Kidney capillary endothelial cell (primary cell): ENCODE results near the gene GPR107.

Experiments used
- DNase-seq: peaks from one replicate; pipeline ENCODE4 v3.0.0-alpha.2; 2018; ENCODE audit warnings: low spot score

GPR107 gene

DNA sequence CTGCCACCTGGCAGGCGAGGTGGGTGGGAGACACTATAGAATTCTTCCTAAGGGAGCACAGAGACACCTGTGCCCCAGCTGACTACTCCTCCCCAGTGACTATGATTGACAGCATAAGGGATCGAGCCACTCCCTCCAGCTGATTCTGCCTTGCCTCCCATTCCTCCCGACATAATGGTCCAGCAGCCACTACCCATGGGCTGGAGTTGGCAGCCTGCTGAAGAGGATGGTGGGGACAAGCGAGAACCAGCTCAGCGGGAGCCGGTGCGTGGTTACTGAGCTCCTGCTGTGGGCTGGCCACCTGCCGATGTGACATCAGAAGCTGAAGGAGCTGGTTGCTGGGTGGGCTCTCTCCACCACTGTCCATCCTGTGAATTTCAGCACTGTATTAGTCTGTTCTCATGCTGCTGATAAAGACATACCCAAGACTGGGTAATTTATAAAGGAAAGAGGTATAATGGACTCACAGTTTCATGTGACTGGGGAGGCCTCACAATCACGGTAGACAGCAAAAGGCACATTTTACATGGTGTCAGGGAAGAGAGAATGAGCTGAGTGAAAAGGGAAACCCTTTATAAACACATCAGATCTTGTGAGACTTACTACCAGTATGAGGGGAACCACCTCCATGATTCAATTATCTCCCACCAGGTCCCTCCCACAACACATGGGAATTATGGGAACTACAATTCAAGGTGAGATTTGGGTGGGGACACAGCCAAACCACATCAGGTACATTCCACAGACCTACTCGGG, 106.4 kb downstream of the GPR107 start:
- no peak for DNase-seq

DNA sequence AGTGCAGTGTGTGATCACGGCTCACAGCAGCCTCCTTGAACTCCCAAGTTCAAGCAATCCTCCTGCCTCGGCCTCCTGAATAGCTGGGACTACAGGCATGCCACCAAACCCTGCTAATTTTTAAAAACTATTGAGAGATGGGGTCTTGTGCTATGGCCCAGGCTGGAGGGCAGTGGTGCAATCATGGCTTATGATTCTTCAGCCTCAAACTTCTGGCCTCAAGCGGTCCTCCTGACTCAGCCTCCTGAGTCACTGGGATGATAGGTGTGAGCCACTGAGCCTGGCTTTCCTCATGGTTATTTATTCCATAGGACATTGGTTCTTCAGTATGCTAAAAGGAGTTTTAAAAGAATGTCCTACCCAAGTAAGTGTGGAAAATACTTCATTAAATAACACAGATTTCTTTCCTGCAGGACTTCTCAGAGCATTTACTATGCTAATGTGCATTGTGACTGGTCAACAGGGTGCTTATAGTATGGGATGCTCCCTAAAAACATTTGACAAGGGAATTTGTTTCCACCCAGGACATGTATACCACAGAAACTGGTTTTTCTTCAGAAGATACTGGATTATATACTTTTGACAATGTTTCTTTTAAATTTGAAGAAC, 107.3 kb downstream of the GPR107 start:
- DNase-seq: no peak

DNA sequence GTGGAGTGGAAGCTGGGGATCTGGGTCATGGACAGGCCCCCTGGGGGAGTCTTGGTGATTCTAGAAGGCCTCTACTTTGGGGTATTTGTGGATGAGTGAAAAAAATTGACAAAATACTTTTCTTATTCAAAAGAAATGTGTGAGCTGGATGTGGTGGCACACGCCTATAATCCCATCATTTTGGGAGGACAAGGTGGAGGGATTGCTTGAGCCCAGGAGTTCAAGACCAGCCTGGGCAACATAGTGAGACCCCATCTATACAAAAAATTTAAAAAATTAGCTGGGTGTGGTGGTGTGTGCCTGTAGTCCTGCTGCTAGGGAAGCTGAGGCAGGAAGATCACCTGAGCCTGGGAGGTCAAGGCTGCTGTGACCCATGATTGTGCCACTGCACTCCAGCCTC, 111.9 kb downstream of the GPR107 start:
- no peak for DNase-seq

DNA sequence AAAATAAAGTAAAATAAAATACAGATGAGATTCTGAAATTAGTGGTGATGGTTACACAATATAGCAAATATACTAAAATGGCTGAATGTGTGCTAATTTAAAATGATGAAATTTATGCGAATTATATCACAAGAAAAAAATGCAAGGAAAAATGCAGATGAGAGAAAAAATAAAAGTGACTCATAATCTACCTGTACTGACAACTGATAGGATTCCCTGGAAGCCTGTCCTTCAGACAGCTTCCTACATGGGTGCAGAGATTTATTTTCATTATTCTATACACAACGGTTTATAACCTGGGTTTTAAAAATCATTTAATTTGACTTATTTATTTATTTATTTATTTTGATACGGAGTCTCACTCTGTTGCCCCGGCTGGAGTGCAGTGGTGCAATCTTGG, 112.7 kb downstream of the GPR107 start:
- no peak for DNase-seq

DNA sequence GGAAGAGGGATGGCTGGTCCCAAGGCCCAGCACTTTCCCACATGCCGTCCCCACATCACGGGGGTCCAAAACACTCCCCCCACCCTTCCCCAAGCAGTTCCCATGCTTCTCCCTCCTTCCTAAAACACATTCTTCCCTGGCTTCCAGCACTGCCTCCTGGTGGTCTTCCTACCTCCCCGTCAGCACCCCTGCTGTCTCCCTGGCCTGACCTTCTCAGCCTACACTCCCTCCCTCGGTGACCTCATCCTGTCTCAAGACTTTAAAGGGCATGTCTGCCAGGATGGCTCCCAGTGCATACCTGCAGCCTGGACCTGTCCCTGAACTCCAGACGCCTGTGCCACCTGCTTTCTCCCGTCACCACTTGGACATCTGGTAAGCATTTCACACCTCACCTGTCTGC, 114.2 kb downstream of the GPR107 start:
- DNase-seq: no peak

DNA sequence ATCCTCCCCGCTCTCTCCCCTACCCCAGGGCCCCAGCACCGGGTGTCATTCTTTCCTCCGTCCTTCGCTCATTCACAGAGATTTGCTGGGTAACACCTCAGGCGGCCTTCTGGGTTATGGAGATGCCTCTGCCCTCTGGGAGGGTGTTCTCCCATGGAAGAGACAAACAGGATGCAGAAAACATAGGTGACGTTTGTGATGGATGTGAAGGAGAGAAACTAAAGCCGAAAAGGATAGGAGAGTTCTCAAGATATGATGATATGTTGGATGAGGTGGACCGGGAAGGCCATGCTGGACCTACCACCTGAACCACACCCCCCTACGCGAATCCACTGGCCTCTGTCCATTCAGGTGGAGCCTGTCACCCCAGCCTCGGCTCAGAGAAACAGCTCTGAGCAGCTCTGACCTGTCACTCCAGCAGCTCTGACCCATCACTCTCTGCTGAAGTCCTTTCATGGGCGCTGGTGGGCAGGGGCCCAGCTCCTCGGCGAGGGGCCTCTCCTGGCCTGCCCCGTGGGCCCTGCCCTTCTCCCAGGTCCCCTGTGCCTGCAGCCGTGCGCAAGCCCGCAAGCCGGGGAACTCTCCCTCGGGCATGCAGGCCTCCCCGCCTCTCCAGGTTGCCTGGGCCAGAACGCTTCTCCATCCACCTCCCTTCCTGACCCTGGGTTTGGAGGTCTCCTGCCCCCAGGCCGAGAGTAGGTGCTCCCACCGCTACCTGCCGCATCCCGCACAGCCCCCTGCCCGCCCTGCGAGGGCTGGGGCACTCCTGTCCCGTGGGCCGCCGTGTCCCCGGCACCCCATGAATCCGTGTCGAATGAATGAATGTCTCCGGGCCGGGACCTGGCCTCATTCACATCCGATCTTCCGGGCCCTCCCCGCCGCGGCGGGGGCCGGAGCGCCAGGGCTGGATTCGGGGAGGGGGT, 117.8 kb downstream of the GPR107 start:
- no peak for DNase-seq

DNA sequence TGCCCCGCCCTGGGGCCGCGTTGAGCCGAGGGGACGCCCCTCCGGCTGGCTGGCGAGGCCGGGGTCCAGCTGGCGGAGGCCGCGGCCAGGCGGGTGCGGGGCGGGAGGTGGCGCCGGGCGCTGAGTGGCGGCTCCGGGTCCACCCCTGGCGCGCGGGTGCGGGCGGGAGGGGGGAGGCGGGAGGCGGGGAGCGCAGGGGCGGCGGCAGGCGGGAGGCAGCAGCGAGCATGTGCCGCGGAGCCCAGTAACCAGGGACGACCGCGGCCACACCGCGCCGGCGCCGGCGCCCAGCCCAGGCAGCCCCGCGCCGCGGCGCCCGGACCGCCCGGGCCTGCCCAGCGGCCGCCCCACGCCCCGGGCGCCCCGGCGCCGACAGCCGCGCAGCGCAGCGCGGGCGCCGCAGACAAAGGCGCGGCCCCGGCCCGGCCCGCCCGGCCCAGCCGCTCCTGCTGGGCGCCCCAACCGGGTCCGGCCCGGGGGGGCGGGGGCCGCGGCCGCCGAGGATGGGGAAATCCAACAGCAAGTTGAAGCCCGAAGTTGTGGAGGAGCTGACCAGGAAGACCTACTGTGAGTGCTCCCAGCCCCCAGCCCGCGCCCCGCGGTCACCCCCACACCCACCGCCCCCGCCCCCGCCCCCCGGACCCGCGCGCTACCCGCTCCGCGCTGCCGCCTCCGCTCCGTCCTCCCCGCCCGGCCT, 118.6 kb downstream of the GPR107 start, which contains the start of gene NCS1:
Gene NCS1 (plus strand): TSS at position 244 of the 697 bp plus-strand sequence. CDS start 260 bp downstream, at position 504.
- peak; percentile 37 for DNase-seq

DNA sequence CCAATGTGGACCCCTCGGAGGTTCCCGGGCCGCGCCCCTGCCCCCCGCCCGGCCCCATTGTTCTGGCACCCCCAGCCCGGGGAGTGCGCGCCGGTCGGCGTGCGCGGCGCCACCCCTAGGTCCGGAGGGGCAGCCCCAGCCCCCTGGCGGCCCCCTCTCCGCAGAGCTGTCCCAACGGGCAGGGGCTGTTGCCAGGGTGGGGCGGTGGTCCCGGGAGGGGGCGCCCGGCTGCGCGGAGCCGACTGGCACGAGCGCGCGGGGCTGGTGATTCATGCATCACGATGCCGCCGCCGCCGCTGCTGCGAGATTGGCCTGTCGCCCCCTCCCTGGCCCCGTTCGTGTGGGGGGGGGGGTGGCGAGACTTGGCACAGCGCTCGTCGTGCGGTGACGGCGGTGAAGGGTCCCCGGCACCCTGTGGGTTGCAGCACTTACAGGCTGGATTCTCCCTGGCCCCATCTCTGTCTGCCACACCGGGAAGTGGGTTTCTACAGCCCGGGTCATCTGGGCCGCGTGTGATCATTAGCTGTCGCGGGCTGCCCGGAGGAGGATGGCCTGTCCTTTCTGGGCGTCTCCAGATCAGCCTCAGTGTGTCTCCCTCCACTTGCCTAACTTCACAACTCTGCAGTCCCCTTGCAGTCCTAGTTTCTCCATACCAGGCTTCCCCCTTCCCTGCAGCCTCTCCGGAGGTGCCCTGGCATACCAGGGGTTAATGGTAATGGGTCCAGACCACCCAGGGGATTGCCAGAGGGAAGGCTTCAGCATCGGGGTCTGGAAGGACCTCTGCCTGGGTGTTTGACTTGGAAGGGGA, 119.4 kb downstream of the GPR107 start:
- DNase-seq: no peak

DNA sequence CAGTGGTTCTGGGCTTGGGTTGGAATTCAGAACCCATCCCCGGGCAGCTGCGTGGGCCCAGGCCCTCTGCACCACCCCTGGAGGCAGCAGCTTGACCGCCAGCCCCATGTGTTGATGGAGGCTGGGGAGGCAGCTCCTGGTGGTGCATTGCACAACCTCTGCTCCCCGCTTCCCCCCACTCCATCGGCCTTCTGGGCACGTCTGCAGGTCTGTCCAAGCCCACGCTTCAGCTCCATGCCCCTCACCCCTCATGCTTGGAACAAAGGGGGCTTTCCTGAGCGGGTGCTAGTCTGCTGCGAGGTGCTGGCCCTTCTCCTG, 119.9 kb downstream of the GPR107 start:
- no peak for DNase-seq

DNA sequence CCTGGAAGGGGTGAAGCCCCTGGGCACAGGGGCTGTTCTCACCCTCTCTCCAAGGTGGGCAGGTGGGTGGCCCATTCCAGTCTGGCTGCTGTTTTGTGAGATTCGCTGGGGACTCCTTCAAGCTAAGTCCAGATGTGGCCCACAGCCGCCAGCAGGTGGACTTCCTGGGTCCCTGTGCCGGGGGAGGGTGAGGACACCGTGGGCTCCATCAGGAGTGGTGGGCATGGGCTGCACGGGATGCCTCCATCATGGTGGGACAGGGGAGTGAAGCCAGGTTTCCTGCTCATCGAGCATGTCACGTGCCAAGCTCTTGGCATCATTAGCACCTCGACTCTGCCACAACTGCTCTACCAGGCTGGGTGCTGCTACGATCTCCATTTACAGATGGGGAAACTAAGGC, 120.3 kb downstream of the GPR107 start:
- no peak for DNase-seq

DNA sequence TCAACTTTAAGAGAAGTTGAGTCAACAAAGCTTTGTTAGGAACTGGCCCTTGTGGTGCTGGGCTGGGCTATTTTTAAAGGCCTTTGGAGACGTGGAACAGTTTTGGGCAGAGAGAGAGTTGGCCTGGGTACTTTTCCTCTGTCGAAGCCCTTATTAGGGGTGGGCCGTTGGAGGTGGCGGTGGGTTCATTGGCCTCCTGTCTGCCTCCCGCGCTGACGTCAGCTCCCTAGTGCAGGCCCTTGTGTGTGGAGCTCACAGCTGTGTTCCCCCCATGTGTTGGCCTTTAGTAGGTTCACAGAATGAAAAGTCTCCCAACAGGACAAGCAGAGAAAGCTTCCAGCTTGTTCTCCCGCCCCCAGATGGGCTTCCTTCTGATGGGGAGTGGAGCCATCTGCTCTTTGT, 121.2 kb downstream of the GPR107 start:
- no peak for DNase-seq

DNA sequence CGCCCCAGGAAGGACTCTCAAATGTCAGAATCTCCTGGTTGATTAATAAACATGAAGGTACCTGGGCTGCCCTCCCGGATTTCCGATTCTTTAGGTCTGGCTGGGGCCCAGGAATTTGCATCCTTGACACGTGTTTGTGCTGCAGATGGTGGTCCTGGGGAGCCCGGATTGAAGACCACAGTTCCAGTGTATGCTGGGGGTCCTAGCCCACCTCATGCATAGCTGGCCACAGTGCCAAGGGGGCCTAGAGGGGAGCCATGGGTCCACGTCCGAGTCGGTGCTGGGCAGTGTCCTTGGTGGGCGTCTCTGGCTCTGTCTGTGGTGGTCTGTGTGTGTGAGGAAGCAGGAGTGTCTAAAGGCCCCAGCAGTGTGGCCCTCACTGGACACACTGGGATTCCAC, 121.6 kb downstream of the GPR107 start:
- DNase-seq: no peak

DNA sequence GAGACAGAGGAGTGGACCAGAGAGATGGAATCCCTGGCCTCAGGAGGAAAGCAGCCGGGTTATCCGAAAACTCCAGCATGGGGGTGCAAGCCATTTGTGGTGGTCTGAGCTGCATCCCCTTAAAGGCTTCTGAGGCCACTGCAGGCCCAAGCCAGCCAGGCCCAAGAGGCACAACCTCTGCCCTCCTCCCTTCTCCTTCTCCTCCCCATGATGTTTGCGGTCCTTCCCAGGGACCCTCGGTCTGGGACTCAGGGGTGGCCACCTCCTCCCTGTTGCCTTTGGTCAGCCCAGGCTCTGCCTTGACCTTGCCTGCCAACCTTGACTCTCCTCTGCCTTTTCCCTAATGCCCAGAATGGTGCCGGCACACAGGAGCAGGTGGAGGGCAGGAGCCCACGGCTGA, 123.1 kb downstream of the GPR107 start:
- no peak for DNase-seq

DNA sequence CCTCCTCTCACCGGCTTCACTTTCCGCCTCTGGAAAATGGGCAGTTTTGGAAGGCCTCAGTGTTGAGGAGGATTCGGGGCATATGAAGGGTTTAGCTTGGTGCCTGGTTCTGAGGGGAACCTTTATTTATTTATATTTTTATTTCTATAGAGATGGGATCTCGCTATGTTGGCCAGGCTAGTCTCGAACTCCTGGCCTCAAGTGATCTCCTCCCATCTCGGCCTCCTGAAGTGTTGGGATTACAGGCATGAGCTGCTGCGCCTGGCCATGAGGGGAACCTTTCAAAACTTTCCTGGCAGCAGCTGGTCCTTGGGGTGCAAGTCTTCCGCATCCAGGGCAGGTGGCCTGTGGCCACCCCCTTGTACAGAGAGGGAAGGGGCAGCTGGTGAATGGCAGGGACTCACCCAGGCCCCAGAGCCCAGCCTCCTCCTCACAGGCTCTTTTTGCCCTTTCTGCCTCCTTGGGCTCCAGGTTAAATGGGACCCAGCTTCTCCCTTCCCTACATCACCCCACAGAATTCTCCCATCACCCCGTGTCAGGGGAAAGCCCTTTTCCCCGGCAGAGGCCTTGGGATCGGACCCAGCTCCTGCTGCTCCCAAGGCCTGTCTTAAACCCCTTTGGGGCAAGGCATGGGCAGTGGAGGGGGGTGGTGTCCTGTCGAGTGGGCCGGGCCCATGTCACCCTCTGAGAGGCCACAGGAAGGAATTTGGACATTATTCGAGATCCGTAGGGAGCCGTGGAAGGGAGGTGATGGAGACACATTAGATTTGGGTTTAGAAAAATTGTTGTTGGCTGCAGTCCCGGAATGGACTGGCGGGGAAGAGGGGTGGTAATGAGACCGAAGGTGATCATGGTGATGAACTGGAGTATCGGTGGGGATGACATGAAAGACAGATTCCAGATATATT, 124.4 kb downstream of the GPR107 start:
- DNase-seq: no peak

DNA sequence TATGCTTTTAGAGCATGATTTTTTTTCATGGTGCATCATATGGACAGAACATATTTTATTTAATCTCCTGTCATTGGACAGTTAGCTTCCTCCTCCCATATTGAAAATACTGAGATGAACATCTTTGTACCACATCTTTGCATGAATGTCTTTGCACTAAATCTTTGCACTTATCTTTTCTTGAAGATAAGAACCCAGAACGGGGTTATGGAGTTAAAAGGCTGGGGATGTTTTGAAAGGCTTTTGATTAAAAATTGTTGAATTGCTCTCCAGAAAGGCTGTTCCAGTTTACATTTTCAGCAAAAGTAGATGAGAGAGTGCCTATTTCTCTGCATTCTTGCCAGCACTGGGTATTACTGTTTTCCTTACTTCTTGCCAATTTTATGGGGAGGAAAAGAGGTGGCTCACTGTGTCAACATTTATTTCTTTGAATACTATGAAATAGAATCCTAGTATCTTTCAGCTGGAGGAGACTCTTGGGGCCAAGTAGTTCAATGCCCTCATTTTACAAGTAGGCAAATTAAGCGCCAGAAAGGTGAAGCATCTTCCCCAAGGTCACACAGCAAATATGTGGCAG, 125.7 kb downstream of the GPR107 start:
- no peak for DNase-seq

DNA sequence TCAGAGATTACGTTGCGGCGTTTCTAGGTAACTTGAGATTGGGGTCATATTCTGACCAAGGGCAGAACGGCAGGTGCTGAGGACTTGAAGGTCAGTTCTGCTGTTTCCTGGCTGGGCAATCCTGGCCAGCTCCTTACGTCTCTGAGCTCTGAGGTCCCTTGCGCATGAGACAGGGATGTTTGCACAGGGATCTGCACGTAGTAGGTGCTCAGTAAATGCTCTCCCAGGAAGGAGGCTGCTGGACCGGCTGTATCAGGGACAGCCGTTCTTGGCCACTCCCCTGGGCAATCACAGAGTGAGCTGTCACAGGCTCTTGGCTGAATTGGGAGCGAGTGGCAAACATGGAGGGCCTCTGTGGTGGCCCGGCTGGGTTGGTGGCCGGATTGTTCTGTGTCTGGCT, 126.8 kb downstream of the GPR107 start:
- DNase-seq: no peak

DNA sequence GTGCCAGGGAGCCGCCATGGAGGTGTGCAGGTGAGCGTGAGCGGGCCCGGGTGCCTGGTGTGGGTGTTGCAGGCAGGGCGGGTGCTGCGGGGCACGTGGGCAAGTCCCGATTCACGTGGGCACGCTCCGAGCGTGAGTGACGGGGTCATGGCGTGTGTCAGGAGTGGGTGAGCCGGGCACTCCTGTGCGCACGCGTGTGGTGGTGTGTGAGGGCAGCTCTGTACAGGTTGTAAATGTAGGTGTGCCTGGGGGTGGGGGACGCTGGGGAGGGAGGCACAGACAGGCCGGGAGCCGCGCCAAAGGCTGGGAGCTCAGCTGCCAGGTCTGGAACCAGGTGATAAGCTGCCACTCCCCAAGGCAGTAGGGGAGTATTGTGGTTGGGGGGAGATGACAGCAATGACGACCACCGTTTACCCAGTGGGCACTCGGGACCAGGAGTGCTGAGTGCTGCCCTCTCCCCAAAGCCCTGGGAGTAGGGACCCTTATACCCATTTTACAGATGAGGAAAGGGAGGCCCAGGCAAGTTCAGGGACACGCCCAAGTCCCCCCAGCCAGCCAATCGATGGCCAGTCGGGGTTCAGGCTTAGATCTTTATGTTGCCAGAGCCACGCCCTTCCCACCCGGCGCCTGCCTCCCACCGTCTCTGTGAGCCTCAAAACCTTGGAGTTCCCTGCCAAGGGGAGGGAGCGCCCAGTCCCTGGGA, 128.1 kb downstream of the GPR107 start:
- DNase-seq: no peak

DNA sequence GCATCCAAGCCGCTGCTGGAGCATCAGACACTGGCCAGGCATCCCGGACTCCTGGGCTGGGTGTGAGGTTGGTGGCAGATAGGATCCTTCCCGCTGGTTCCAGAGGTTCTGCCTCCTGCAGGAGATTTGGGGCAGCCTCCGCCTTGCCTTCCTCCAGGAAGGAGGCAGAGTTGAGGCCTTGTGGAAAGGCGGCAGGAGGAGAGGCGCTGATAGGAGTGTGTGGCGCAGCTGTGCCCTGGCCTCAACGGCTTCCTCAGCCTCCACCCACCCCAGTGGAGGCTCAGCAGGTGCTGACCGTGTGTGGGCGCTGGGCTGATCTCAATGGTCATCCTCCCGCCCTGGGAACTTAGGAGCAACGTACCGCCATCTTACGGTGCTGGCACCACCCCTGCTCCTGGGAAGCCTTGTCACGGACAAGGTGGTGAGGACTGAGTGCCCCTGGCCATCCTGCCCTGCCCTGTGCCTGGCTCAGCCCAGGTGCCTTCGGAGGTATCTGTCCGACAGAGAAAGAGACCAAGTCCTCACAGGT, 128.7 kb downstream of the GPR107 start:
- no peak for DNase-seq

DNA sequence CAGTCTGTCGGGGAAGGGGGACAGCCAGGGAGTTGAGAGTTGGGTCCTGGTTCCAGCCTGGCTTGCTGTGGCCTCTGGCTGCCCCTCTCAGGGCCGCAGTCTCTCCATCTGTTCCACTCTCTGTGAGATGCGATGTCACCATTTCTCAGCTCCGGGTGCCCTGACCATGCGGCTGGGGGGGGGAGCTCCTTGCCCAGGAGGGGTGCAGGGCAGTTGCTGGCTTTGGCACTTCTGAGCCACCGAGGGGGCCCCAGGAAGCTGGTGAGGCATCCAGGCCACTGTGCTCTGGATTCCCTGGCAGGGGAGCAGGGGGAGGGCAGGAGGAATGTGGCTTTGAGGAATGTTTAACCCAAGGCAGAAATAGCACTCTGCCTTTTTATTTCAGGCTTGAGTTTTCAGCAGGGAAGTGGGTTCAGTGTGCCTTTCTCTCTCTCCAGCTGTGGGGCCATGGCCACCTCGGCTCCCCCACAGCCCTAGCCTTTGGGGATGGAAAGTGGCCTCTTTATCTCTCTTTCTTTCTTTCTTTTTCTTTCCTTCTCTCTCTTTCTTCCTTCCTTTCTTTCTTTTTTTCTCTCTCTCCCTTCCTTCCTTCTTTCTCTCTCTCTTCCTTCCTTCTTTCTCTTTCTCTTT, 129.5 kb downstream of the GPR107 start:
- no peak for DNase-seq
